ENCODE results near the gene PLEKHG2. TPM values are rescaled to one million over a fixed set of nuclear protein-coding genes. Genes with fewer than 3 reads are reported as not detected.

The PLEKHG2 gene
- total and polyA plus RNA-seq, 9 of the 15 experiments (the other 6 are each of a cell fraction or from before 2014, with no cell fraction given) = 0.98 to 45.7 (median 9.8) TPM

GRCh38 chr19:39407410-39407659 is 5.1 kb upstream of the PLEKHG2 start (continued):
- TF ChIP-seq ATF3 (IDR thresholded peaks at IDR 0.05) = no peak
- no peak for TF ChIP-seq ATF3 (CRISPR knock-in tag; conservative IDR thresholded peaks at IDR 0.05)
- no peak for TF ChIP-seq GTF2B (IDR thresholded peaks at IDR 0.05; ENCODE audit: extremely low read depth, insufficient read length)
- TF ChIP-seq ZFP36 (IDR thresholded peaks at IDR 0.05; ENCODE audit: low read depth, low read length, partially characterized antibody) = no peak
- no peak for TF ChIP-seq CEBPG (CRISPR knock-in tag; IDR thresholded peaks at IDR 0.05)
- TF ChIP-seq CEBPG (tag; conservative IDR thresholded peaks at IDR 0.05 in 1 of 2, IDR thresholded peaks at IDR 0.05 in 1 of 2) = 0 out of 4 replicates have a peak, but pooled peaks of 1 of the 2 experiments have one; percentile 19
- TF ChIP-seq ELF2 (CRISPR knock-in tag; IDR thresholded peaks at IDR 0.05) = no peak
- no peak for TF ChIP-seq ZNF551 (CRISPR knock-in tag; IDR thresholded peaks at IDR 0.05)
- no peak for TF ChIP-seq ZNF274 (IDR thresholded peaks at IDR 0.05; ENCODE audit: borderline replicate concordance, low read depth, low read length)
- TF ChIP-seq SIX5 (IDR thresholded peaks at IDR 0.05; ENCODE audit: borderline replicate concordance in 1 of 2, insufficient read depth in 1 of 2, low read depth in 1 of 2, low read length in 2 of 2) = 0 out of 4 replicates have a peak, but pooled peaks of 1 of the 2 experiments have one; percentile 6
- no peak for TF ChIP-seq ZFP91 (CRISPR knock-in tag; IDR thresholded peaks at IDR 0.05)
- no peak for TF ChIP-seq ESRRB (CRISPR knock-in tag; IDR thresholded peaks at IDR 0.05; ENCODE audit: borderline replicate concordance)
- no peak for TF ChIP-seq CREB5 (CRISPR knock-in tag; IDR thresholded peaks at IDR 0.05)
- peak; percentile 12 for TF ChIP-seq RBBP5 (IDR thresholded peaks at IDR 0.05; ENCODE audit: borderline replicate concordance, insufficient read depth, low read length, poor library complexity, severe bottlenecking)
- TF ChIP-seq USF1 (CRISPR knock-in tag; IDR thresholded peaks at IDR 0.05) = no peak
- no peak for TF ChIP-seq NFXL1 (CRISPR knock-in tag; IDR thresholded peaks at IDR 0.05)
- no peak for TF ChIP-seq ZKSCAN8 (CRISPR knock-in tag; IDR thresholded peaks at IDR 0.05)
- TF ChIP-seq PRMT5 (CRISPR knock-in tag; IDR thresholded peaks at IDR 0.05) = no peak
- no peak for TF ChIP-seq SFPQ (IDR thresholded peaks at IDR 0.05; ENCODE audit: low read depth, low read length)
